GM12878 (cell line): ENCODE results near the gene ATXN2. TPM values are rescaled to one million over a fixed set of nuclear protein-coding genes. Genes with fewer than 3 reads are reported as not detected.
A peak's percentile ranks its signal among the peaks of the same experiment; 100 is the strongest.

Source experiments
- ATAC-seq: fragments of 200-7000 bp; cut with Tn5 transposase; 3 replicates; pipeline ENCODE4 v1.9.1; 2020; ENCODE audit warnings: mild to moderate bottlenecking, moderate library complexity
- BruUV-seq: library from RNA; stranded (reverse); fragments of 400-500 nt; replicated peaks from 2 replicates; lab custom pipeline; 2021; lab: Mats Ljungman, UMichigan
- CTCF ChIA-PET: fragments of 300-600 bp; sonication (Branson Sonifier 250); formaldehyde crosslinking; extraction: SDS; loops from one replicate; lab custom pipeline; 2021; ENCODE audit warnings: inconsistent platforms; lab: Yijun Ruan, JAX
- POLR2A ChIA-PET: fragments of 350-600 bp; formaldehyde crosslinking; extraction: SDS; loops from one replicate; lab custom pipeline; 2021; ENCODE audit warnings: inconsistent platforms; lab: Charles Lee
- RAD21 ChIA-PET: fragments of 300-600 bp; sonication (Branson Sonifier 250); formaldehyde crosslinking; loops from one replicate; lab custom pipeline; 2023; ENCODE audit warnings: antibody characterized with exemption; ENCODE audit not compliant: unreplicated experiment; lab: Charles Lee
- SMC1A ChIA-PET: fragments of 300-600 bp; sonication (Branson Sonifier 250); formaldehyde crosslinking; loops from one replicate; lab custom pipeline; 2023; ENCODE audit not compliant: unreplicated experiment, uncharacterized antibody; lab: Charles Lee
- DNase-seq: peaks from one replicate; pipeline ENCODE4 v3.0.0-alpha.2; 2011; ENCODE audit warnings: low read depth, low spot score
- FAIRE-seq: peaks from 3 replicates; lab custom pipeline; 2011; peaks lifted over from hg19 to GRCh38; lab: Jason Lieb, UNC
- H2AFZ ChIP-seq: 2 replicates; pipeline ENCODE4 v1.6.0; 2011; ENCODE audit warnings: low read depth, low read length, control low read depth; ENCODE audit not compliant: control insufficient read depth
- H3K27ac ChIP-seq: 2 replicates; pipeline ENCODE4 v1.5.1; 2011; ENCODE audit warnings: control low read depth; ENCODE audit not compliant: control insufficient read depth, insufficient read depth
- H3K27me3 ChIP-seq, 2 experiments: replicated peaks in 1 of 2; 2 replicates each; pipeline versions ENCODE4 v1.6.0 to v1.6.1; 2011; ENCODE audit warnings: low read length in 1 of 2; ENCODE audit not compliant: control insufficient read depth in 2 of 2, insufficient read depth in 2 of 2
- H3K36me3 ChIP-seq, 2 experiments: 2 replicates each; pipeline ENCODE4 v1.5.1; 2011; ENCODE audit warnings: low read length in 1 of 2; ENCODE audit not compliant: control insufficient read depth in 2 of 2, insufficient read depth in 2 of 2
- H3K4me1 ChIP-seq: 2 replicates; pipeline ENCODE4 v1.6.1; 2011; ENCODE audit warnings: mild to moderate bottlenecking, low read length, moderate library complexity, mixed read lengths; ENCODE audit not compliant: control insufficient read depth, insufficient read depth
- H3K4me2 ChIP-seq: 2 replicates; pipeline ENCODE4 v1.6.0; 2011; ENCODE audit warnings: control low read depth; ENCODE audit not compliant: control insufficient read depth, insufficient read depth
- H3K4me3 ChIP-seq: fragments of 200-600 bp; sonication (generic); 2 replicates; pipeline ENCODE4 v1.5.1; 2016
- H3K79me2 ChIP-seq: 2 replicates; pipeline ENCODE4 v1.6.0; 2011; ENCODE audit warnings: low read length; ENCODE audit not compliant: control insufficient read depth, insufficient read depth
- H3K9ac ChIP-seq: 2 replicates; pipeline ENCODE4 v1.8.0; 2011; ENCODE audit warnings: low read length, control low read depth, mixed read lengths; ENCODE audit not compliant: control insufficient read depth, insufficient read depth
- H3K9me3 ChIP-seq: replicated peaks from 3 replicates; pipeline ENCODE4 v1.5.1; 2011; ENCODE audit warnings: mild to moderate bottlenecking, low read length; ENCODE audit not compliant: control insufficient read depth, insufficient read depth
- H4K20me1 ChIP-seq: 2 replicates; pipeline ENCODE4 v1.6.0; 2011; ENCODE audit not compliant: control insufficient read depth, insufficient read depth
- BACH1 ChIP-seq: fragments of 450-650 bp; IDR thresholded peaks from 2 replicates; pipeline ENCODE4 v1.6.1; 2017; ENCODE audit warnings: mild to moderate bottlenecking, borderline replicate concordance
- BCL3 ChIP-seq: IDR thresholded peaks from 2 replicates; pipeline ENCODE4 v1.6.1; 2011; ENCODE audit warnings: borderline replicate concordance, low read depth, mild to moderate bottlenecking, moderate library complexity, low read length; ENCODE audit not compliant: insufficient read depth, poor library complexity, severe bottlenecking
- CEBPB ChIP-seq, 2 experiments: fragments of 150-350 bp in 1 of 2; IDR thresholded peaks; 2 replicates each; pipeline ENCODE4 v1.6.1; 2012 to 2014; ENCODE audit warnings: low read depth in 2 of 2, low read length in 2 of 2, borderline replicate concordance in 1 of 2, inconsistent platforms in 1 of 2
- E2F4 ChIP-seq: IDR thresholded peaks from 2 replicates; pipeline ENCODE4 v1.6.1; 2012; ENCODE audit warnings: low read depth, low read length, improper control_type of control experiment
- EP300 ChIP-seq, 2 experiments: fragments of 150-350 bp in 1 of 2; IDR thresholded peaks; 2 replicates each; pipeline ENCODE4 v1.6.1; 2011 to 2012; ENCODE audit warnings: low read depth in 2 of 2, low read length in 2 of 2, borderline replicate concordance in 1 of 2, improper control_type of control experiment in 1 of 2, inconsistent platforms in 1 of 2; ENCODE audit not compliant: control insufficient read depth in 1 of 2
- ETV6 ChIP-seq, 2 experiments: fragments of 450-650 bp in 1 of 2; IDR thresholded peaks in 1 of 2; conservative IDR thresholded peaks in 1 of 2; 2 replicates each; pipeline ENCODE4 v1.6.1; 2014; ENCODE audit warnings: antibody characterized with exemption in 1 of 2, borderline replicate concordance in 1 of 2, low read depth in 1 of 2, mild to moderate bottlenecking in 1 of 2, moderate library complexity in 1 of 2
- MXI1 ChIP-seq: fragments of 150-350 bp; IDR thresholded peaks from 2 replicates; pipeline ENCODE4 v1.6.1; 2011; ENCODE audit warnings: low read depth, mild to moderate bottlenecking, inconsistent platforms, low read length, improper control_type of control experiment
- NR2C1 ChIP-seq: fragments of 450-650 bp; IDR thresholded peaks from 2 replicates; pipeline ENCODE4 v1.6.1; 2017; ENCODE audit warnings: antibody characterized with exemption, mild to moderate bottlenecking, moderate library complexity
- RCOR1 ChIP-seq: conservative IDR thresholded peaks from 2 replicates; pipeline ENCODE4 v1.6.1; 2012; ENCODE audit warnings: low read depth, low read length, improper control_type of control experiment
- SMC3 ChIP-seq: IDR thresholded peaks from 2 replicates; pipeline ENCODE4 v1.6.1; 2011; ENCODE audit warnings: low read length, improper control_type of control experiment, borderline replicate concordance
- TAF1 ChIP-seq: IDR thresholded peaks from 2 replicates; pipeline ENCODE4 v1.6.1; 2011; ENCODE audit warnings: mild to moderate bottlenecking, low read depth, low read length, borderline replicate concordance
- TARDBP ChIP-seq: IDR thresholded peaks from 2 replicates; pipeline ENCODE4 v1.6.1; 2016; ENCODE audit warnings: borderline replicate concordance
- YY1 ChIP-seq: IDR thresholded peaks from 2 replicates; pipeline ENCODE4 v1.6.1; 2011; ENCODE audit warnings: low read depth, mild to moderate bottlenecking, low read length
- ZZZ3 ChIP-seq: IDR thresholded peaks from 2 replicates; pipeline ENCODE4 v1.6.1; 2011; ENCODE audit warnings: low read depth; ENCODE audit not compliant: control insufficient read depth, insufficient read length
- whole genome bisulfite sequencing: methylation state at CpG from one replicate; pipeline ENCODE4 v1.1.6; 2016; ENCODE audit warnings: low lambda C conversion rate; ENCODE audit not compliant: insufficient replicate concordance, insufficient coverage; ENCODE audit errors: missing lambda C conversion rate; 5-methylcytosine and 5-hydroxymethylcytosine counted together
- in situ Hi-C: fragments of 300-500 bp; cut with MboI; formaldehyde crosslinking; loops from 9 replicates; pipeline ENCODE4 v1.14.3; 2018; ENCODE audit warnings: mixed read lengths
- intact Hi-C: fragments of 100-400 bp; cut with micrococcal nuclease; formaldehyde crosslinking; loops from one replicate; pipeline ENCODE4 v1.14.2; 2022; ENCODE audit not compliant: unreplicated experiment
- polyA plus RNA-seq, 11 experiments: library from polyadenylated mRNA; depleted of rRNA in 4 of 11; unstranded in 6 of 11; stranded (reverse) in 5 of 11; fragments of >200 nt; fragmentation: Nextera tagmentation in 4 of 11; fragmentation: Illumina TruSeq in 1 of 11; extraction: Ambion mirVana in 4 of 11; extraction: Trizol in 1 of 11; gene quantifications; 1 replicate in 1 of 11; 2 replicates in 10 of 11; pipeline versions ENCODE4 v1.2.1 to v1.2.3, GENCODE V29; 2011 to 2016; ENCODE audit warnings: inconsistent platforms in 2 of 11, missing spikeins in 2 of 11, low read depth in 1 of 11
- total RNA-seq, 4 experiments: library from RNA; depleted of rRNA in 3 of 4; stranded (reverse); fragments of >200 nt in 3 of 4; fragmentation: Illumina TruSeq in 1 of 4; extraction: Trizol in 1 of 4; gene quantifications; 2 replicates each; pipeline versions ENCODE4 v1.2.1 to v1.2.3, GENCODE V29; 2013 to 2021
- TF ChIP-seq, protein P1 (sequence below): fragments of 450-650 bp; IDR thresholded peaks from 2 replicates; pipeline ENCODE4 v1.6.1; 2017; ENCODE audit warnings: mild to moderate bottlenecking, moderate library complexity
- TF ChIP-seq, protein P2 (sequence below): IDR thresholded peaks from 2 replicates; pipeline ENCODE4 v1.6.1; 2012; ENCODE audit warnings: low read length, inconsistent platforms

The ATXN2 gene
- total and polyA plus RNA-seq, 10 of the 15 experiments (the other 5 are each of a cell fraction or from before 2014, with no cell fraction given), result 8.8 to 31.5 (median 19.0) TPM

DNA sequence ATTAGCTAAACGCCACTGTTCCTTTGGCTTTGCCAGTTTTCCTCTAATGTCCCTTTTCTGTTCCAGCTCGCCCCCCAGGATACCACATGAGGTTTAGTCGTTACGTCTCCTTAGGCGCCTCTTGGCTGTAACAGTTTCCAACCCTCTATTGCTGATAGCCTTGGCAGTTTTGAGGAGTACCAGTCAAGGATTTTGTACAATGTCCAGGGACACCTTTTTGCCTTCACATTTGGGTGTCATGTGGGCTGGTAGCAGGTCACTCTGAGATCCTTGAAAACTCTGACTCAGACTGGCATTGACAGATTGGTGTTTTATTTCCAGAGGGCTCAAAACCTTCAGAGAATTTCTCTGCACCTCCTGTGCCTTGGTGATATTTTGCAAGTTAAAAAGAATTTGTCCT lies 179.3 kb downstream of the ATXN2 start:
- no peaks in the 10 kb centered on the region for H3K27me3 ChIP-seq
- no peaks in the 10 kb centered on the region for H3K9me3 ChIP-seq
- ChIA-PET CTCF (interaction anchor here (0.6 to 2.0 kb wide), 2 partner anchors 11 to 32 kb away, joined by 4 to 6 read pairs; no protein-coding TSS in a partner anchor), SMC1A (interaction anchor here (0.6 kb wide), 1 partner anchor 686 kb away, joined by 4 read pairs; no protein-coding TSS in a partner anchor), RAD21 (no interaction called here), POLR2A (interaction anchor here (0.5 to 0.7 kb wide), 2 partner anchors 10 to 699 kb away, joined by 3 read pairs; no protein-coding TSS in a partner anchor)
- FAIRE-seq (no peak), DNase-seq (no peak), ATAC-seq (no peak)
- peaks cover 45% of the 10 kb centered on the region for H3K79me2 ChIP-seq
- TSS peak; percentile 45 for BruUV-seq
- no peak overlapping the region for H2AFZ ChIP-seq
- in situ Hi-C loops (no loop called here), intact Hi-C loops (no loop called here)
- H3K4me1 ChIP-seq, result peaks cover 7% of the 10 kb centered on the region
- no peak overlapping the region for H3K4me2 ChIP-seq
- H3K4me3 ChIP-seq, result no peak overlapping the region
- 96% methylated on average over 5 of the region's 5 CpGs for WGBS
- no peak overlapping the region for H3K27ac ChIP-seq
- peaks cover 7% of the 10 kb centered on the region; the same call in 1 of the 2 replicates for H4K20me1 ChIP-seq
- peaks cover 19 to 27% of the 10 kb centered on the region in 2 experiments for H3K36me3 ChIP-seq
- H3K9ac ChIP-seq, result no peak overlapping the region
- no peak for TF ChIP-seq E2F4
- no peak for TF ChIP-seq NR2C1
- TF ChIP-seq SMC3, result no peak
- TF ChIP-seq EP300 (IDR thresholded peaks at IDR 0.05; ENCODE audit: borderline replicate concordance in 1 of 2, control insufficient read depth in 1 of 2, low read depth in 2 of 2, low read length in 2 of 2), result no peak
- no peak for TF ChIP-seq TARDBP
- no peak for TF ChIP-seq CEBPB (IDR thresholded peaks at IDR 0.05; ENCODE audit: borderline replicate concordance in 1 of 2, low read depth in 2 of 2, low read length in 2 of 2)
- no peak for TF ChIP-seq YY1
- TF ChIP-seq RCOR1, result no peak
- no peak for TF ChIP-seq BACH1
- TF ChIP-seq BCL3, result no peak
- TF ChIP-seq, protein P1, sequence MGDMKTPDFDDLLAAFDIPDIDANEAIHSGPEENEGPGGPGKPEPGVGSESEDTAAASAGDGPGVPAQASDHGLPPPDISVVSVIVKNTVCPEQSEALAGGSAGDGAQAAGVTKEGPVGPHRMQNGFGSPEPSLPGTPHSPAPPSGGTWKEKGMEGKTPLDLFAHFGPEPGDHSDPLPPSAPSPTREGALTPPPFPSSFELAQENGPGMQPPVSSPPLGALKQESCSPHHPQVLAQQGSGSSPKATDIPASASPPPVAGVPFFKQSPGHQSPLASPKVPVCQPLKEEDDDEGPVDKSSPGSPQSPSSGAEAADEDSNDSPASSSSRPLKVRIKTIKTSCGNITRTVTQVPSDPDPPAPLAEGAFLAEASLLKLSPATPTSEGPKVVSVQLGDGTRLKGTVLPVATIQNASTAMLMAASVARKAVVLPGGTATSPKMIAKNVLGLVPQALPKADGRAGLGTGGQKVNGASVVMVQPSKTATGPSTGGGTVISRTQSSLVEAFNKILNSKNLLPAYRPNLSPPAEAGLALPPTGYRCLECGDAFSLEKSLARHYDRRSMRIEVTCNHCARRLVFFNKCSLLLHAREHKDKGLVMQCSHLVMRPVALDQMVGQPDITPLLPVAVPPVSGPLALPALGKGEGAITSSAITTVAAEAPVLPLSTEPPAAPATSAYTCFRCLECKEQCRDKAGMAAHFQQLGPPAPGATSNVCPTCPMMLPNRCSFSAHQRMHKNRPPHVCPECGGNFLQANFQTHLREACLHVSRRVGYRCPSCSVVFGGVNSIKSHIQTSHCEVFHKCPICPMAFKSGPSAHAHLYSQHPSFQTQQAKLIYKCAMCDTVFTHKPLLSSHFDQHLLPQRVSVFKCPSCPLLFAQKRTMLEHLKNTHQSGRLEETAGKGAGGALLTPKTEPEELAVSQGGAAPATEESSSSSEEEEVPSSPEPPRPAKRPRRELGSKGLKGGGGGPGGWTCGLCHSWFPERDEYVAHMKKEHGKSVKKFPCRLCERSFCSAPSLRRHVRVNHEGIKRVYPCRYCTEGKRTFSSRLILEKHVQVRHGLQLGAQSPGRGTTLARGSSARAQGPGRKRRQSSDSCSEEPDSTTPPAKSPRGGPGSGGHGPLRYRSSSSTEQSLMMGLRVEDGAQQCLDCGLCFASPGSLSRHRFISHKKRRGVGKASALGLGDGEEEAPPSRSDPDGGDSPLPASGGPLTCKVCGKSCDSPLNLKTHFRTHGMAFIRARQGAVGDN, result no peak
- no peak for TF ChIP-seq ZZZ3
- TF ChIP-seq TAF1, result no peak
- TF ChIP-seq ETV6 (conservative IDR thresholded peaks at IDR 0.05 in 1 of 2, IDR thresholded peaks at IDR 0.05 in 1 of 2; ENCODE audit: borderline replicate concordance in 1 of 2, low read depth in 1 of 2), result no peak
- TF ChIP-seq, protein P2, sequence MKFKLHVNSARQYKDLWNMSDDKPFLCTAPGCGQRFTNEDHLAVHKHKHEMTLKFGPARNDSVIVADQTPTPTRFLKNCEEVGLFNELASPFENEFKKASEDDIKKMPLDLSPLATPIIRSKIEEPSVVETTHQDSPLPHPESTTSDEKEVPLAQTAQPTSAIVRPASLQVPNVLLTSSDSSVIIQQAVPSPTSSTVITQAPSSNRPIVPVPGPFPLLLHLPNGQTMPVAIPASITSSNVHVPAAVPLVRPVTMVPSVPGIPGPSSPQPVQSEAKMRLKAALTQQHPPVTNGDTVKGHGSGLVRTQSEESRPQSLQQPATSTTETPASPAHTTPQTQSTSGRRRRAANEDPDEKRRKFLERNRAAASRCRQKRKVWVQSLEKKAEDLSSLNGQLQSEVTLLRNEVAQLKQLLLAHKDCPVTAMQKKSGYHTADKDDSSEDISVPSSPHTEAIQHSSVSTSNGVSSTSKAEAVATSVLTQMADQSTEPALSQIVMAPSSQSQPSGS, result no peak
- TF ChIP-seq MXI1, result no peak
